ENCODE results near the gene SYT7.

DNA sequence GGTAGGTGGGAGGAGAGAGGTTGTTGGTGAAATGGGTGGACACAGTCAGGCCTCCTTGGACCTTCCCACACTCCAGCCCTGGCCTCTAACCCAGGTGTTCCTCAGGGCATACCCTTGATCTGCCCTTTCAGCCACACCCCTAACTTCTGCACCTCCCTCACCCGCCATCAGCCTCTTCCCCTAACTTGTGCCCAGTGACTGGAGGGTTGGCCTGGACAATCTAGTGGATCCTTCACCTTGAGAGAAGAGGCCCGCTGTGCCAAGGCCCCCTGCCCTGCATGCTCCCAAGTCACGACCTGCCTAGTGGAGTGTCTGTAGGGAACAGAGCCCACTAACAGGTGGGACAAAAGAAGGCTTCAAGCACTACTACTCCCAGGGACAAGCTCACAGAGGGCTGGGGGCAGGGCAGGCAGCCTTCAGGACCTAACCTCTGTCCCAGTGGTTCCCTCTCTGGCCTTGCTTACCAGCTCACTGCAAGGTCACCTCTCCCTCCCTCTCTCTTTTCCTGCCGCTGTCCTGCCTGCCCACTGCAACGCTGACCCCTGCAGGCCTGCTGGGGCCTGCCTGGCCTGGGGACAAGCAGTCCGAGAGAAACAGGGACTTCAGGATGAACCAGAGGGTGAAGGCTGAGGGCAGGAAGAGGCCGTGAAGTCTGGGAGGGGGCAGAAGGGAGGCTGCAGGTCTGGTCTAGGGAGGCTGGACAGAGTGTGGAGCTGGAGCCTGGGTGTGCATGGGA is 3.3 kb downstream of the SYT7 start:
- TF ChIP-seq CTCF (IDR thresholded peaks at IDR 0.05; ENCODE audit: low read length) (no peak), EZH2 (optimal IDR thresholded peaks at IDR 0.05; ENCODE audit: low read depth, low read length) (no peak)

Data from MM.1S (cell line).